DMS53 treated with DMSO at 0.1 percent for 48 hours (cell line): ENCODE data around the gene HERC6.
"Not testable (repeated sequence)": the region's sequence is repeated elsewhere in the genome, so short reads cannot be mapped to it uniquely, and the experiment has no call there.

ENCODE experiments used
- DNase-seq: peaks from one replicate; lab custom pipeline; 2025; ENCODE audit not compliant: unreplicated experiment; lab: John Stamatoyannopoulos, UW

The HERC6 gene

DNA sequence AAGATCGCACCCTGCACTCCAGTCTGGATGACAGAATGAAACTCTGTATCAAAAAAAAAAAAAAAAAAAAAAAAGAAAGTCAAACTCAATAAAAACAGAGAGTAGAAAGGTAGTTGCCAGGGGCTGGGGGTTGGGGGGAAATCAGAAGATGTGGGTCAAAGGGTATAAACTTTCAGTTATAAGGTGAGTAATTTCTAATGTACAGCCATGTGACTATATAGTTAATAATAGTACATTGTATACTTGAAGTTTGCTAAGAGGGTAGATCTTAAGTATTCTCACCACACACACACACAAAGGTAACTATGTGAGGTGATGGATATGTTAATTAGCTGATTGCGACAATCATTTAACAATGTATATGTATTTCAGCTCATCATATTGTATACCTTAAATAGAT lies 11.5 kb downstream of the HERC6 start:
- no peak for DNase-seq

DNA sequence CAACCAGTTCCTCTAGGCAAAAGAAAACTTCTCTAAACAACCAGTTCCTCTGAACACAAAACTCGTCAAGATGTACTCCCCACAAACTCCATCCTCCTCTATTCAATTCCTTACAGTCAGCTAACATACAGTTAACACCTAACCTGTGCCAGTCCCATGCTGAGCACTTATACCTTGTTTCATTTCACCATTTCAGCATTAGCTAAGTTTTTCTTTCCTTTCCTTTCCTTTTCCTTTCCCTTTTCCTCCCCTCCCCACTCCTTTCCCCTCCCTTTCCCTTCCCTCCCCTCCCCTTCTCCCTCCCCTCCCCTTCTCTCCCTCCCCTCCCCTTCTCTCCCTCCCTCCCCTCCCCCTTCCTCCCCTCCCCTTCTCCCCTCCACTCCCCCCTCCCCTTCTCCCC lies 13.1 kb downstream of the HERC6 start:
- no peak for DNase-seq

DNA sequence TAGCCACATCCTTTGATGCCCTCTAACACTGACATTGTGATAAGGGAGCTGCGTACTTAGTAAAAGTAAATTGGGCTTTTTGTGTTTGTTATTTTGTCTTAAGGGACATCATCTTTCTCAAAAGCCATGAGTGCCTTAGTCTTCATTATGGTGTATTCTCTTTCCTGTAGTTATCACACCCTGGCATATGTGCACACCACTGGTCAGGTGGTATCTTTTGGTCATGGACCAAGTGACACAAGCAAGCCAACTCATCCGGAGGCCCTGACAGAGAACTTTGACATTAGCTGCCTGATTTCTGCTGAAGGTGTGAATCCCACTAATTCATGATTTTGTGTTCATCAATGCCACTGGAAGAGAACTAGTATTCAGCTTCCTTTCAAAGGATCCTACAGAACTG lies 18.0 kb downstream of the HERC6 start:
- DNase-seq = no peak

DNA sequence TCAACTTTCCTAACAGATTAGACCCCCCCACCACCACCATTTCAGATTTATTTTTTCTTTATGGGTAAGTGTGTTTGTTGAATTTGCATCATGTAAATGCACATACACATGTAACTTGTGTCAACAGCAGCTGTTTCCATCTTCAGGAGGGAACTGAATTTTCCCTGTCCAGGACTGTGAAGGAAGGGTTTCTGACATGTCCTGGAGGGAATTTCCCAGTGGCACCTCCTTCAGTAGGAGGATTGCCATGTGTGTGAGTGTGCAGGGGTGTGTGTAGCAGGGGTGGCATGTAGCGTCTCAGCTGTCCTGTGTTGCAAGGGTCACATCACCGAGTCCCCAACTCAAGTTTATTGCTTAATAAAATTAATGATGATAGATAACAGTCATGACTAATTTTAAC lies 19.7 kb downstream of the HERC6 start:
- no peak for DNase-seq

DNA sequence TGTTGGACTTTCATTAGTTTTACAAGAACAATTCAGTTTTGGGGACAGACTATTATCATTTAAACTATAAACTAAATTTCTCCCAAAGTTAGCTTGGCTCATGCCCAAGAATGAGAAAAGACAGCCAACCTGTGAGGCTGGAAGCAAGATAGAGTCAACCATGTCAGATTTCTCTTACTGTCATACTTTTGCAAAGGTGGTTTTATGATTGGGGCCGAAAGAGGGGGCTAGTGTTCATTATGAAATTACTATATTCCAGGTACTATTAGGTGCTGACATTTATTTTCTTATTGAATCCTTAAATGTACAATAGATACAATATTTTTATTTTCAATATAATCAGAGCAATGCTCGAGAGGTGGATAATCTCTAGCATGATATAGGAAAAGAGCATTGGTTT lies 30.6 kb downstream of the HERC6 start:
- DNase-seq = no peak

DNA sequence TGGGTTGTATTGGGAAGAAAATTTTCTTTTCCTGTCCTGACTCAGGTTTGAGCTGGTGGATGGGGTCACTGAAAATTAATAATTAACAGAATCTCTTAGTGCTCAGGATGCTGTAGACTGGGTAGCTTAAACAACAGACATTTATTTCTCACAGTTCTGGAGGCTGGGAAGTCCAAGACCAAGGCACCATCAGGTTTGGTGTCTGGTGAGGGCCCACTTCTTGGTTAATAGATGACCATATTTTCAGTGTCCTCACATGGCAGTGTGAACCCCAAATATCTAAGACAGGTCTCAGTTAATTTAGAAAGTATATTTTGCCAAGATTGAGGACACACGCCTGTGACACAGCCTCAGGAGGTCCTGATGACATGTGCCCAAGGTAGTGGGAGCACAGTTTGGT lies 31.1 kb downstream of the HERC6 start:
- DNase-seq = no peak

DNA sequence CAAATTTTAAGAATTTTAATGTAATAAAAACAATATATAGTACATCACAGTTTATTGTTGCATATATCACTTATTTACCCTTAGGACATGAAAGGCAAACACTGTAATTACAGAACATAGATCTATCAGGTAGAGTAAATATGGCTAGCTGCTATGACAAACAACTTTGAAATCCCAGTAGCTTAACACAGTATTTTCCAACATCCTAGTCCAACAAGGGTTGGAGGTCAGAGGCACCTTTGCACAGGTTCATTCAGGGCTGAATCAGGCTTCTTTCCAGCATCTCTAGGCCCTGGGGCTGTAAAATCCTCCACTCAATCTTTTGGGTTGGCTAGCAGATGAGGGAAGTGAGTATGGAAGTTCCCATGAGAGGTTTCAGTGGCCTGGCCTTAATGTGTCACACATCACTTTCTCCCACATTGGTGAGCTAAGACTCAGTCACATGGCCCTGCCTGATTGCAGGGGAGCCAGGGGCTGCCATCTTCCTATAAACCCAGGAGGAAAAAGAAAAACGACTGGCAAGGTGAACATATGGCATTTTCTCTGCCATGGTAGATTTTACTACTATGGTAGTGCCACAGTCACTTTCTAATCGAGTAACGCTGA lies 32.9 kb downstream of the HERC6 start:
- no peak for DNase-seq

DNA sequence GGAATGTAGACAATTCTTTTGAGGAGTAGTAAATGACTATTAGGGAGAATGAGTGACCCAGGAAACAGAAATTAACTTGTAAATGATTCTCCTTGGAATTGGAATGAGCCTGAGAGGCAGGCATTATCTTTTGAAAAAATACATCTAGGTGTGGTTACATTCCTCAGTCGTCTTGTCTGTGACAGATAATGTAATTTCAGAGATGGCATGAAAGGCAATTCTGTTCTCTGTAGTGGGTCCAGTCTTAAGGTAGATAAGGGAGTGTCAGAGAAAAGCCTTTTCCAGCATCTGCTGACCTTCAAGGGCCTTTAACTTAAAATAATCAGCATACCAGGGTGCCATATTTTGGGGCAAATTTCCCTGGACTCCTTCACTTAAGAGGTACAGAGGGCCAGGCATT lies 35.1 kb downstream of the HERC6 start:
- no peak for DNase-seq

DNA sequence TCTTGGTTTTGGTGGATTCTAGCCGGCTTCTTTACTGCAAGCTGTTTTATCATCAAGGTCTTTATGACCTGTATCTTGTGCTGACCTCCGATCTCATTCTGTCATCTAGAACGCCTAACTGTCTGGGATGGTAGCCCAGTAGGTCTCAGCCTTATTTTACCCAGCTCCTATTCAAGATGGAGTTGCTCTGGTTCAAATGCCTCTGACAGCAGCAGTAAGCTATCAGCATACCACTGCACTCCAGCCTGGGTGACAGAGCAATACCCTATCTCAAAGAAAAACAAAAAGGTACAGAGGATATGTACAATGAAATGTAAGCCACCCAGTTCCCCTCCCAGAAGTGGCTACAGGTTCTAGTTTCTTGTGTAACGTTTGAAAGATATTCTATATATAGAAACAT lies 36.1 kb downstream of the HERC6 start:
- DNase-seq = no peak

DNA sequence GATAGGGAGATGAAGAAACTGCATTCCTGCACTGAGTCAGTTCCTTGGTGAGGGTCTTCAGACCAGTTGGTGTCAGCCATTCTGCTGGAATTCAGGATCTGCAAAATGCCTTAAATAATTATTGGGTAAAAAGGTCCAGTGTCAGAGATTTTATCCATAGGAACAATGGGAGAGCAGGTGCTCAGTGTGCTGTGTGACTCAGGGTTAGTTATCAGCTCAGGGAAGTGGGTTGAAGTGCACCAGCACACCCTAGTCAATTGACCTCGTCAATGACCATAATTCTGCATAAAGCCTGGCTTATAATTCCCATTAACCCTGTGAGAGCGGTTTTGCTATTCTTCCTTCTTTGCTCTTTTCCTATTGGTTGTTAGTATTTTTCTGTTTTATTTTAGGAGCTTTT lies 37.3 kb downstream of the HERC6 start:
- DNase-seq = no peak

DNA sequence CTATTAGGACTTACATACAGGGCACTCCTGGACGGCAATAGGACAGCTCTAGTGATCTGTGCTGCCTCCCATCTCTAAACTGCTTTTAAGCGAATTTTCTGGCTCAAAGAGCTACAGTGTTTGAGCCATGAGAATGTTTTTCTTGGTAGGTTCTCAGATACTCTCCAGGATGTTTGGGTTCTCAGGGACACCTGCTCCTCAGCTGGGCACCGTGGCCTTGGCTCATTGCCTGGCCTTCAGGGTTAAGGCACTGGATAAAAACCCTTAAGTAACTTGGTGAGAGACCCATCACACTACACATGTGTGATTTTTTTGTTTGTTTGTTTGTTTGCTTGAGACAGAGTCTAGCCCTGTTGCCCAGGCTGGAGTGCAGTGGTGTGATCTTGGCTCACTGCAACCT lies 39.8 kb downstream of the HERC6 start:
- no peak for DNase-seq

DNA sequence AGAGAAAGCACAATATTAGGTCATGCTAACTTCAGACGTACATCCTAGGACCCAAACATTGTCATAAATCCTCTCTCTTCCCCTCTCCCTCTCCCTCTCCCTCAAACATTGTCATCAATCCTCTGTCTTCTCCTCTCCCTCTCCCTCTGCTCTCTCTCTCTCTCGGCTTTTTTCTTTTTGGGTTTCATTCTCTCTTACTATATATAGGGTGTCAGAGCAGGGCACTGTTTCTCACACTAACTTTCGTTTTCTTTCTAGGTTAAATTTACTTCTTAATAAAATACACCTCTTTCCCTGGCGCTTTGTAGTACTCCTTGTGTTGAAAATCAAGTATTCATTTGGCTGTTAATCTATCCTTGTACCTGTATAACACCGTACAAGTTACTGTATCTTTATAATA lies 41.2 kb downstream of the HERC6 start:
- no peak for DNase-seq

DNA sequence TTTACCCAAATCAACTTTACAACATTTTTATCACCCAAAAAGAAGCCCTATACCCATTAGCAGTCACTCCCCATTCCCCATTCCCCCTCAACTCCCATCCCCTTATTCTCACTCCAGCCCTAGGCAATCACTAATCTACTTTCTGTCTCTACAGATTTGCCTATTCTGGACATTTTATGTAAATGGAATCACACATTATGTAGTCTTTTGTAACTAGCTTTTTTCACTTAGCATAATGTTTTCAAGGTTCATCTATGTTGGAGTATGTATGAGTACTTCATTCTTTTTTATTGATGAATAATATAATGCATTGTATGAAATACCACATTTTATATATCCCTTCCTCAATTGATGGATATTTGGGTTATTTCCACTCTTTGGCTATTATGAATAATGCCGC lies 42.2 kb downstream of the HERC6 start:
- DNase-seq = no peak

DNA sequence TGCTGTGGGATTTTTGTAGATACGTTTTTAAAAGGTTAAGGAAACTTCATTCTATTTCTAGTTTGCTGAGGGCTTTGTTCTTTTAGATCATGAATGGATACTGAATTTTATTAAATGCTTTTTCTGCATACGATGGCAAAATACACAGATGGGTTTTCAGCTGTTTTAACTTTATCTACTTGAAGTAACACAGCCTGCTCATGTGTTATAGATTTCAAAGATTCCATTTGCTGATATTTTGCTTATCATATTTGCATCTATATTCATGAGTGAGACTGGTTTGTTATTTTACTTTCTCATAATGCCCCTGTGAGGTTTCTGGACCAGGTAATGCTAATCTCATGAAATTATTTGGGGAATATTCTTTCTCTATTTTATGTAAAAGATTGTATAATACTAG lies 43.8 kb downstream of the HERC6 start:
- DNase-seq = no peak

DNA sequence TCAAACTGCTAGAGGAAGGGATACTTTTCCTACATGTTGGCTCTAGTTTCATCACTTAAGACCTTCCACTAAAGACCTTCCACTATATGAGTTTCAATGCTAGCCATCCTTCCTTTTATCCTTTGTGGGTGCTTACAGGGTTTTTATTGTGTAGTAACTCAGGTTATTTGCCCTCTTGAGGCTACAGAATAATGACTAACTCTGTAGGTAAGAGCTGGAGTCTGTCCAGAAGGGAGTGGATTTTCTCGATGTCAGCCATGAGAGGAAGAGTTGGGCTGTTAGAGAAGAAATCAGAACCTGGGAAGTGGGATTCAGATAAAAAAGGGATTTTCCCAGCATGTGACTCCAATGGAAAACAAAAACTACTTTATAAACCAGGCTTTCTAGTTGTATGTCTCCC lies 50.7 kb downstream of the HERC6 start:
- DNase-seq = no peak

DNA sequence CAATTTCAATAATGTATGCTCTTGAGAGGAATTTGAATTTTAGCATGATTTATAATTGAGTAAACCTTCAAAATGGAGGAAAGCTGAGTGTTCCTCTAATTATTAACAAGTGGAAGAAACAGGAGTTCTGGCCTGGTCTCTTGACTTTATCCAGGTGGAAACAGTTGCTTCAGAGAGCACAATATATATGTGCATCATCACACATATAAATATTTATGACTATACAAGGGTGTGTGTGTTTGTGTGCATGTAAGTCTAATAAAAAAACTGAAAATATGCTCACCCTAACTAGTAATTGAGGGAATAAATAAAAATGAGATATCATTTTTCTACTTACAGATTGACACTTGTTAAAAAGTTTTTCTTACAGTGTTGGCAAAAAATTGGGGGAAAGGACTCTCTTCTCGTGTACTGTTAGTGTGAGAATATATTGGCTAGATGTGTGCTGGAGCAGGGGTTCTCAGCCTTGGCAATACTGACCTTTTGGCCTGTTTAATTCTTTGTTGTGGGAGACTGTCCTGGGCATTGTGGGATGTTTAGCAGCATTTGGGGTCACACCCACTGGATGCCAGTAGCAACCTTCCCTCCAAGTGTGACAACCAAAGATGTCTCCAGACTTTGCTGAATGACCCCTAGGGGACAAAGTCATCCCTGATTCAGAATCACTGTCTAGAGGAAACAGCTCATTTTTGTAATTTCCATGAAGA lies 57.5 kb downstream of the HERC6 start:
- no peak for DNase-seq

DNA sequence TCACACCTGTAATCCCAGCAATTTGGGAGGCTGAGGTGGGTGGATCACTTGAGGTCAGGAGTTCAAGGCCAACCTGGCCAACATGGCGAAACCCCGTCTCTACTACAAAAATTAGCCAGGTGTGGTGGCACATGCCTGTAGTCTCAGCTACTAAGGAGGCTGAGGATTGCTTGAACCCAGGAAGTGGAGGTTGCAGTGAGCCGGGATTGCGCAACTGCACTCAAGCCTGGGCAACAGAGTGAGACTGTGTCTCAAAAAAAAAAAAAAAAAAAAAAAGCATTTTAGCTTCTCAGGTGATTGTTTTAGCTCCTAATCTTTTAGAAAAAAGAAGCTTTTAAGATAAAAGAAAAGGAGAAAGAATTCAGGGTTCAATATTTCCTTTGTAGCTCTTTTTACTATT lies 59.2 kb downstream of the HERC6 start:
- not testable (repeated sequence) for DNase-seq

DNA sequence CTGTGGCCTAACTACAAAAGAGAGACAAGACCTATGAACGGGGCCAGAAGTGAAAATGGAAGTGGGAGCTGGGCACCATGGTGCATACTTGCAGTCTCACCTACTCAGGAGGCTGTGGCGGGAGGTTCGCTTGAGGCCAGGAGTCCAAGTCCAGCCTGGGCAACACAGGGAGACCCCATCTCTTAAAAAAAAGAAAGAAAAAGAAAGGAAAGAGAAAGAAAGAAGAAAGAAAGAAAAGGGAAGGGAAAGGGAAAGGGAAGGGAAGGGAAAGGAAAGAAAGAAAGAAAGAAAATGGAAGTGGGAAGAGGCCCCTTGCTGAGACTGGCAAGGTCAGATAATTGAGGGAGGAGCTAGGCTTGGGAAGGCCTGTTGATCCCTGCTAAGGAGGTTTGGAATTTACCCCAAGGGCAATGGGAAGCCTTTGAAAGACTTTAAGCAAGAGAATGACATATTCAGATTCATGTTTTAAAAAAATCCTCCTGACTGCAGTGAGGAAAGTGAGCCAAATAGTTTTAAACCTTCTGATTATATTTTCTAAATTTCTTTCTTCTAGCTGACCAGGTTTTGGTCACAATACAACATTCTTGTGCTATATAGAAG lies 60.6 kb downstream of the HERC6 start:
- no peak for DNase-seq

DNA sequence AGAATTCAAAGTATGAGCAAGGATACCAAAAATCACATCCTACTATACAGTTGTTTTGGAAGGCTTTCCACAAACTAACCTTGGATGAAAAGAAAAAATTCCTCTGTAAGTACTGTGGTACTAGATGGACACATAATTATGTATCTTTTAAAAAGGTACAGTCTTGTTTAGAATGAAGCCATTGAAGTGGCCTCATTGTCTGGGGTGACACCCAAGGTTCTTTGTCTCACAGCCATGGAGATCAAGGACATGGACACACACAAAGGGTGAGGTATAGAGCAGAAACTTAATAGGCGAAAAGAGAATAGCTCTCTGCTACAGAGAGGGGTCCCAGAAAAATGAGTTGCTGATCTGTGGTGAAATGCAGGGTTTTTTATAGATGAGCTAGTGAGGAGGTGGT lies 61.5 kb downstream of the HERC6 start:
- DNase-seq = no peak

DNA sequence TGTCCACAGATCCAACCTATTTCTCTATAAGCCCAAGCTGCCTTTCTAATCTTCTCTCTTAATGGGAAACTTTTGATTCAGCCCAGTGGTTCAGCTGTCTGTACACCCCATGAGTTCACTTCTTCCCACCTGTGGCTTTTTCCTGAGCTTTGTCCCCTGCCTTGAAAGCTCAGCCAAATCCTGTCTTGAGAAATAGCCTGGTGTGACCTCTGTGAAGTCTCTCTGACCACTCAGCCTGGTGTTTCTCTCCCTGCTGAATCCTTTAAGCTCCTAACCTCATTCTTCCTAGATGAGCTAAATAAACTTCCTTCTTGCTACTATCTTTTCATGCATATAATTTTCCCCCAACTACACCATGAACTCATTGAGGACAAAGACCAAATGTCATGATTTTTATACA lies 63.0 kb downstream of the HERC6 start:
- no peak for DNase-seq

DNA sequence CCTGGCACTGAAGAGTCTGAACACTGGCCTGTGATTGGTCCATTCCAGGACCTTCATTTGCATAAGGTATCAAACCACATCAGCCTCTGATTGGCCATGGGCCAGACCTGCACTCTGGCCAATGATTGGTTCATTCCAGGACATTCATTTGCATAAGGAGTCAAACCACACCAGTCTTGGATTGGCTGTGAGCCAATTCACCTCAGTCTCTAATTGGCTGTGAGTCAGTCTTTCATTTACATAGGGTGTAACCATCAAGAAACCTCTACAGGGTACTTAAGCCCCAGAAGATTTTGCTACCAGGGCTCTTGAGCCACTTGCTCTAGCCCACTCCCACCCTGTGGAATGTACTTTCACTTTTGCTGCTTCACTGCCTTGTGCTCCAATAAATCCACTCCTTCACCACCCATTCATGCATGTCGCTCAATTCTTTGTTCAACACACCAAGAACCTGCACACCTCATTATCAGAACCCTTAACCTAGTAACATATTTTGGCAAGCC lies 64.1 kb downstream of the HERC6 start:
- no peak for DNase-seq

DNA sequence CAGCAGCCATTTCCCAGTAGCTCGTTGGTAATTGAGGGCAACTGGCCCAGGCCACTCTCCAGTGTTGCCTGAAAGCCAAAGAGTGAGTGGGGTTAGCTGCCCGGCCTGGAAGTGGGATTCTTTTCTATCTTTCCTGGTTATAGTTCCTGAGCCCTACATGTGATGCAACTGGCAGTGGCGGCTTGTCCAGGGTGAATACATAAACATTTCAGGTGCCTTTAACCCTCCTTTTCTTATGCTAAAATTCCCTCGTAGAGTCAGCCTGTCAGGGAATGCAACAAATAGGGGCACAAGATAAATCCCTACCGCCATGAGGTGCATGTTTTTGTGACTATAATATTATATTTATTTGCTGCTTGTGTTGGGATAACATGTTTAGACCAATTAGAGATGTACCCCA lies 64.8 kb downstream of the HERC6 start:
- no peak for DNase-seq

DNA sequence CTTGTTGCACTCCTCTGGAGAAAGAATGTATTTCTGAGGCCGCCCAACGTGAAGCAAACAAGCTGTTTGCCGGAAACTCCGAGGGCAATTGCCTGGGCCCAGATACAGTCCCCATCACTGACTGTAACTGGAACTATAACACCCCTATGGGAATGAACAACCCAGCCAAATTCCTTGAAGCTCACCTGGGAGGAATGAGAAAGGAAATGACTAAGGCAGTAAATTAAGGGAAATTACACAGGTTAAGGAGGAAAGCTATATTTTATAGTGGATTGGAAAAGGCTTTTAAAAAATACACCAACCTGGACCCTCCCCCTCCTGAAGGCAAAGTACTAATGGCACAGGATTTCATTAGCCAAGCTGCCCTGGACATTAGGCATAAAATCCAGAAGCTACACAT lies 66.6 kb downstream of the HERC6 start:
- no peak for DNase-seq
